NCI-H446 (cell line): ENCODE results near the gene UBAC1.

Source experiments
- DNase-seq, 2 experiments: peaks; one replicate each; lab custom pipeline; 2025; lab: John Stamatoyannopoulos, UW

Gene UBAC1

GRCh38 chr9:135993765-135994500 is 32.8 kb upstream of the UBAC1 start:
- DNase-seq = no peak

DNA sequence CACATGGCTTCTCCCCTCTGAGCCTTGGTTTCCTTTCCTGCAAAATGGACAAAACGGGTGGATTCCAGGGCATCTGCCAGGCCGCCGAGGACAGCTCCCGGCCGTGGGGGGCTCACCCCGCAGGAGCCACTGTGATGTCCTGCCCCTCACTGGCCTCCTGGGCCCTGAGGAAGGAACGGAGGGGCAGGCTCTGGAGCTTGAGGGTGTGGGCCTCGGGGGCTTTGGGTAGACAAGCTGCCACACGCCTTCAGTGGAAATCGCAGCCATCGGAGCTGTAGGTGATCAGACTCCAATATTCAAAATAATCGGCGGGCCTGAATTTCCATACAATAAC is 32.2 kb upstream of the UBAC1 start:
- DNase-seq = no peak

DNA sequence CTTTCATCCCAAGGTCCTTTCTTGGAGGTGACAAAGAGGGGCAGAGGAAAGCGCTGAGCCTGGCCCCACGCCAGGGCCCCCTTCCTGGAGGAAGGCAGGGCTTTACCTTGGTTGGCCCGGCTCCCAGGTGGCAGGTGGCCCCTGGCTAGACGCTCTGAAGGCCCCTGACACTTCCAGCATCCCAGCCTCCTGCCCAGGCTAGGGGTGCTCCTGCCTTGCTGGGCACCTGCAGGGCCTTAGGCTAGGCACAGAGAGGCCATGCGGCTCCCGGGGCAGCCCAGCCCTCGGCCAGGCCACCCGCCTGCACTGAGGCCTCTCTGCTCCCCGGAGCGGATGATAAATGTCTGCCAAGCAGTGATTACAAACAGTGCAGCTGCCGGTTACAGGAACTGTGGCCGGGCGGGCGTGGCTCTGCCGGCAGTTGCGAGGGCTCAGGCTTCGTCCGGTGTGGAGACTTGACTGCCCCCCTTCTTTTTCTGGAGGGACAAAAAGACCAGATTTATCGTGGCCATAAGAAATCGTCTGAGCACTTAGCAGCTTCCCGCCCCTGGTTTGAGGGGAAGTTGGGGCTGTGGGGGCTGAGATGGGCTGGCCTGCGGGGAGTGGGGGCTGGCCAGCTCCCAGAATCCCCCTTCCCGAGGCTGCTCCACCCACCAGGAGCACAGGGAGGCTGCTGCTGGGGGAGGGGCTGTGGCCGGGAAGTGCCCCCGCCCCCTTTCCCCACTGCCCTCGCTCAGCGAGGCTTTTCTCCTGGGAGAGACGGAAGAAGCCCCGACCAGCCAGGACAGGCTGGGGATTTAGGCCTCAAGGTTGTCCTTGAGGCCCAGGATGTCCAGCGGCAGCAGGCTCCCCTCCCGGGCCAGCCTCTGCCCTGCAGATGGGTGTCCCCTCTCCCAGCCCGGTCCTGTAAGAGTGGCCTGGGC is 31.6 kb upstream of the UBAC1 start:
- no peak for DNase-seq

- no peak for DNase-seq
Observed at GRCh38 chr9:135991771-135992170, 30.6 kb upstream of the UBAC1 start.

DNA sequence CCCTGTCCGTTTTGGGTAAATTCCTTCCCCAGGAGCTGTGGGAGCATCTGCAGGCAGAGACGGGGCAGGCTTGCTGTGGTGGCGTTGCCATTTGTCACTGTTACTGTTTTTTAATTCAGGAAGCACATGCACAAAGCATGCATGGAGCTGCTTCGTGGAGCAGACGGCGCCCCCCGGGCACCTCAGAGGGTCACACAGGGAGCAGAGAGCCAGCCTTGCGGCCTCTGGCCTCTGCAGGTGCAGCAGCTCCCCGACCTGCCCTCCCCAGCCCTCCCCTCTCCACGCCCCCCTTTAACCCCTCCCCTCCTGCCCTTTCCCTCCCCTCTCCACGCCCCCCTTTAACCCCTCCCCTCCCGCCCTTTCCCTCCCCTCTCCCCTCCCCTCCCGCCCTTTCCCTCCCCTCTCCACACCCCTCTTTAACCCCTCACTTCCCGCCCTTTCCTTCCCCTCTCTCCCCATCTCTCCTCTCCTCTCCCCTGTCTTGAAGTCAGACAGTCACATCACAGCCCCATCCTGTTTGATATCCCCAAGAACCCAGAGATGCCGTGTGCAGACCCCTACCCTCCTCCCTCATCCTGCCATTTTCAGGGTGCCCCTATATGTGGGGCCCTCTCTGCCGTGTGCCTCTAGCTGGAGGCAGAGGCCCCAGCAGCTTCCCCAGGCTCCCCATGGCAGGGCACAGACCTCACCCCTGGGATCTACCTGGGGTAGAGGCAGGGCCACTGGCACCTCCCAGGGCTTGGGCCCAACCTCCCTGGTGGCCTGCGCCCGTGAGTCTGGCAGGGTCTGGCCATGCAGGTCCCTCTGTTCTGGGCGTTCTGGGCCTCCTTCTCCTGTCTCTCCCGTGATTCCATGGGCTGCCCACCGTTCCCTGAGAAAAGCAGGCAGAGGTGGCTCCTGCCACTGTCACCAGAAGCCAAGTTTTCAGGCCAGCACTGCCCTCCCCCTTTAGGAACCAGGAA is 29.6 kb upstream of the UBAC1 start:
- DNase-seq = peak in 1 of 2 experiments; percentile 67

- peak in 1 of 2 experiments; percentile 15 for DNase-seq
Observed at GRCh38 chr9:135989722-135990467, 28.7 kb upstream of the UBAC1 start.

DNA sequence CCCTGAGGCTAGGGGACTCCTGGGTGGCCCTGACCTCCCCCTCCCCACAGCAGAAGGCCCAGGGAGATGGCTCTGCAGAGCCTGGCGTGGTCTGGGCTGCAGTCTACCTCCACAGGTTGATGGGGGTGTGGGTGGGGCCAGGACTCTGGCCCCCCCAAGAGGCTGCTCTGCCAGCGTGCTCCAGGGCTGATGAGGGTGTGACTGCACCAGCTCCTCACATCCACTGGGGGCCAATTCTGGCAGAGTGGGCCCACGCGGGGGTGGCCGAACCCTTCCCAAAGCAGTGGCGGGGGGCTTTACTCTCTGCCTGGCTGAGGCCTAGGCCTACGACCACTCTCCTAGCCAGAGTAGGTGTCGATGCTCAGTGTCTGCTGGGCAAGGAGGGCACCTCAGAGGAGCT is 28.0 kb upstream of the UBAC1 start:
- DNase-seq = no peak

DNA sequence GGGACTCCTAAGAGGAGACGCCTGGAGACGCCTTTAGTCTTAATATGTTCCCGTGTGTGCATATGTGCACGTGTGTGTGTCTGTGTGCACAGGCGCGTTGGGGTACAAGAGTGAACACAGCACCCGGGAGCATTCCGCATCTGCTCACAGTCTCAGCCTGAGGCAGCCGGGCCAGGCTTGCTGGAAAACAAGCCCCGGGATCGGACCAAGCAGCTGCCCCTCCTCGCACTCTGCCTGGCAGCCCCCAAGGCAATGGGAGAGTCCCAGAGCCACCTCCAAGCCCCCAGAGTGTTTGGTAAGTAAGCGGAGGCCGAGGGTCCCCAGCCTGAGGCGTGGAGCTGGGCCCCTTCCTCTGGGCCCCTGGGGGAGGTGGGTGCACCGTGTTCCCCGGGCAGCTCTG is 27.3 kb upstream of the UBAC1 start:
- DNase-seq = no peak

- DNase-seq = no peak
Observed at GRCh38 chr9:135987838-135988404, 26.7 kb upstream of the UBAC1 start.

DNA sequence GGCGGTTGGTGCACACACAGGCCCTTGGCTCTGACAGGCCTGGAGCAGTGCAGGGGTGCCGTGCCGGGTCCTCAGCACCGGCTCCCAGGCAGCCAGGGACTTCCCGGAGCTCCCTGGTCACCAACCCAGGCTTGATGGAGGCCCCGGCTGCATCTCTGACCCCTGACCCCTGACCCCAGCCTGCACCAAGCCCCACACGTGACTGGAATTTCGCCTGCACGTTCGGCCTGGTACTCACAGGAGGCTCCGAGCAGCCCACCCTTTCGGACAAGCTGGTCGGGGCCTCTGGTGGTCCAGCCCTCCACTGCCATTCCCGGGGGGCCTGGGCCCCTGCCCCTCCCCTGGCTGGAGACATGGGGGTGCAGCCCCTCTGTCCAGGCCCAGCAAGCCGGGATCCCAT is 25.4 kb upstream of the UBAC1 start:
- no peak for DNase-seq

DNA sequence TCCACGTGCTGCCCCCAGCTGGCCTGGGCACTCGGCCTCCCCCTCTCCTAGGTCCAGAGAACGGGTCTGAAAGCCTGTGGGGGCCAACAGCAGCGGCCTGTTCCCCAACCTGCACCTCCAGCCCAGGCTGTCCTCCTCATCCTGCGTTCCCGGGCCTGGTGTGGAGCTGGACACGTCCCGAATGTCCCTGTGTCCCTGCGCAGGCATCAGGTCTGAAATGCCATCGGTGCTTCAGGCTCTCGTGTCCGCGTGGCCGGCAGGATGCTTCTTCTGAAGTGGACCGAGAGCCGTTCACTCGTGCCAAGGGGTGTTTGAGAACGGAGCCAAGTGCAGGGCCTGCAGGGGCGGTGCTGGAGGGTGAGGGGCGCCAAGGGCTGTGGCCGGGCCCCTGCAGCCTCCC is 24.7 kb upstream of the UBAC1 start:
- no peak for DNase-seq

GRCh38 chr9:135985459-135985774 is 24.2 kb upstream of the UBAC1 start:
- DNase-seq = no peak

DNA sequence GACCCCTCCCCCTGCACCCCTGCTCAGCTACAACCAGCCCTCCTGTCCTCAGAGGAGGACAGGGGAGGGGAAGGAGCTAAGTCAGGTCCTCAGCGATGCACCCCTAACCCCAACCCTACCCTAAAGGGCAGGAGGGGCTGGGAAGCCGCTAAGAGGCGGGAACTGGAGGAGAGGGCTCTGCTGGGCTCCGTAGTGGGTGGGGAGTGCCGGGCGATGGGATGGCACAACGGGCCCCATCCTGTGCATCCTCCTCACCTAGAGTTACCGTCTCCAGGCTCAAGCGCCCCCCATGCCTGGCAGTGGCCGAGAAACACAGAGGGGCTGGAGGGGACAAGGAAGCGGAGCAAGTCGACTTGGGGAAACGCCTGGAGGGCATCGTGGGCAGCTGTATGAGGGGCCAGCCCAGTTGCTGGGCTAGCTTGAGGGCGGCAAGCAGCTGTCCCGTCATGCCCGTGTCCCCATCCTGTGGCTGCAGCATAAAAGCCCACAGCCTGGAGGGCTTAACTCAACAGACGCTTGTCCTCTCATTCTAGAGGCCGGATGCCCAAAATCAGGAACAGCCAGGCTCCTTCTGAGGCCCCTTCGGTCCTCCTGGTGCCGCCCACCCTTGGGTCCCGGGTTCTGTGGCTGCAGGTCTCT is 23.0 kb upstream of the UBAC1 start:
- no peak for DNase-seq

DNA sequence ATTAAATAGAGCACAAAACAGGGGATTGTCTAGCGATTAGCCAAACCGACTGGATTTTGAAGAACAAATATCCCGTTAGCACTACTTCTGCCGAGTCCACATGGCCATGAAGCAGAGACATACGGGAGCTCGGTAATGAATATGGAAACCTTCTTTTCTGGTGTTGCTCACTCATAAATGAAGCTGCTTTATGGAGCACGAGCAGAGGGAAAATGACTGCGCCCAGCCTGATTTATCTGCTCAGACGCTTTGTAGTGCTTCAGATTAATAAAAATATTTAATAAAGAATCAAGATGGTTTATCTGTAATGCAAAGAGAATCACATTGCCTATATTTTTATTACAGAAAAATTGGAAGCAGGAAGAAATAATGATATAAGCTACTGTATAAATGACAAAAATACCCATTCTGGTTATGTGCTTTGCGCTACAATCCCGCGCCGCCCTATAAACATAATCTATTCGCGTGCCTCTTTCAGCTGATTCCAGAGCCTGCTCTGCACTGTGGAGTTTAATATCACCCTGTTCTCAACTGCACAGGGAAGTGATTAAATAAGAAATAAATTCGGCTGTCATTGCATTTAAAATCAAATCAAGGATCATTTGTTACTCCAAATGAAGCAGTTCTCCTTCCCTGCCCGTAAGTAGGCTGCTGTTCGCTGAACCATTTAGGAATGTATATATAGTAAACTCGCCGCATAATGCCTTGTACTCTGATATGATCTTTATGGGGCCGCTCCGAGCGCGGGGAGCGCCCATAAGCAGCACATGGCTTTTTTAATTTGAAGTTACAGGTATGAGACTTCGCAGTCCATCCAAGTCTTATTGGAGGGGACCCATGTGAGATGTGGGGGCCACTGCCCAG is 22.3 kb upstream of the UBAC1 start:
- DNase-seq = no peak

DNA sequence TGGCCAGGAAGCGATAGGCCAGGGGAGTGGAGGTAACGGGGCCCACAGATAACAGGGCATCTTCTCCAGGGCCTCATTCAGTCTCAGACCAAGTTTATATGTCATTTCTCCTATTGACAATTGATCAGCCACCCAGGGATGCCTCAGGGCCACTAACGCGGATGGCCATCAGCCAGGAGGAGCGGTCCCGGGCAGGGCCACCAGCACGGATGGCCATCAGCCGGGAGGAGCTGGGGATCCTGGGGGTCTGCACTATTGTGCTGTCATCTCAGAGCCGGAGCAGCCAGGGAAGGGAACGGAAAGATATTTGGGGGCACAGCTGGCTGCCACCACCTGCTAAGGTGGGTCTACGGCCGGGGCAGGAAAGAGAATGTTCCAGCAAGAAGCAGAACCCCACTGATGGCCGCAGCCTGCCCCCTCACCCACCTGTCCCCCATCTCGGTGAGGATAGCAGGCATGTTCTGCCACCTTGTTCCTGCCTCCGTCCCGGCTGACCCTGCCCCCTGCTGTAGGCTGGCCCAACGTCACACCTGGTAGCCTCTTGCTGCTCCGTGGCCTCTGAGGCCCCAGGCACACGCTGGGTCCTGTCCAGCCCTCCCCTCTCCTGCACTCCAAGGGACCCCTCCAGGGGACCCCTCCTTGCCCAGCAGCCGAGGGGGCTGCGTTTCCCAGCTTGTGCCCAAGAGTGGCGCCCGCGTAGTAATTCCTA is 21.5 kb upstream of the UBAC1 start:
- no peak for DNase-seq

GRCh38 chr9:135980926-135981630 is 19.9 kb upstream of the UBAC1 start:
- DNase-seq = no peak

DNA sequence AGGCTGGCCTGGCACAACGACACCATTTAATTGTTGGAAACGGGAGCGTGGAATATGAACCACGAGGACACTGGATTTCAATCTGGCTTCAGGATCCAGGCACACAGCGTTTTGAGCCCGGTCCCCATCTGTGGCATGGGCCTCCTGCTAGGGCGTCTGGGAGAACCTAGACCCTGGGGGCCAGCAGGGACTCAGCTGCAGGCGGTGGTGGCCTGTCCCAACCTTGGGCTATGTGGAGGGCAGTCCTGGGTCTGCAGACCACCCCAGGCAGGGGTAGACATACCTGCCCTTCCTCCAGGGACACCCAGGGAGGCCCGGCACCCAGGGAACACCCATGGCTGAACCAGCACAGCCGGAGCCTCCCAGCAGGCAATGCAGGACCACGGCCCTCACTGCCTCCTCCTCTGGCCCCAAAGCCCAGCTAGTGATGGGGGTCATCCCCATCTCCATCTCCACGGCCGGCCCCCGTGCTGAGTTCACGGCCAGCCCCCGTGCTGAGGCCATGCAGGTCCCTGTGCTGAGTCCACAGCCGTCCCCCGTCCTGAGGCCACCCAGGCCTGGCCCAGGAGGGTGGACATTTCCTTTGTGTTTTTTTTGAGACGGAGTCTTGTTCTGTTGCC is 18.5 kb upstream of the UBAC1 start:
- DNase-seq = no peak
